DMS79 (cell line): ENCODE results near the gene CFAP20DC.
A peak's percentile ranks its signal among the peaks of the same experiment; 100 is the strongest.
"Not testable (repeated sequence)": the region's sequence is repeated elsewhere in the genome, so short reads cannot be mapped to it uniquely, and the experiment has no call there.

Experiments used
- DNase-seq: peaks from one replicate; lab custom pipeline; 2025; lab: John Stamatoyannopoulos, UW

The CFAP20DC gene

DNA sequence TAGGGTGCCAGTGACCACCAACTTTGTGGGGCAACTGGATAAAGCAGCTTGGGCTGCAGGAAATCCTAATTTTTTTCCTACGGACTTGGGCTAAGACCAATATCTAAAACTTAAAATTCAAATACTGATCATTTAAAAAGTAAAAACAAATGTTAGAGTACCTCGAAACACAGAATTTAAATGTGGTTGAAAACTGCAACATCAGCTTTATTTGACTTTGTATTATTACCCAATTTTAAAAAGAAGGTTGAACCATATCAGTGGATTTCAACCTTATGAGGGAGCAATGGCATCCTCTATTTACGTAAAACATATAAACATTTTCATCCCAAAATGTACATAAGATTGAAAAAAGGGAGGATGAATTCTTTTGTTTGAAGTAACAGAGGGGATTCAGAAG lies 26.2 kb downstream of the CFAP20DC start:
- no peak for DNase-seq

DNA sequence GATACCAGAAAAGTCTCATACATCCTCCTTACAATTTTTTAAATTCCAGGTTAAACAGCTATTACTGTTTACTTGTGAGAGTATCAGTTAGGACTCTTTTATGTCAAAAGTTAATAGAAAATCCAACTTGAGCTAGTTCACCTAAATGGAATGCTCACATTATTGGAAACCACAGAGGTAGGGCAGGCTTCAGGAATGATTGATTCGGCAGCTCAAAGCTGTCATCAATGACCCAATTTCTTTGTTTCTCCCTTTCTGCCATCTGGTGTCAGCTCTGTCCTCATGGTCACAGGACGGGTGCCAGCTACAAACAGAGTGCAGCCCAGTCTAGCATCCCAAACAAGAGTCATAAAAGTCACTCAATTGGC lies 32.2 kb downstream of the CFAP20DC start:
- DNase-seq = no peak

- no peak for DNase-seq
Measured at GRCh38 chr3:59016930-59017616, 32.8 kb downstream of the CFAP20DC start.

- DNase-seq = no peak
Measured at GRCh38 chr3:59013611-59014010, 36.2 kb downstream of the CFAP20DC start.

DNA sequence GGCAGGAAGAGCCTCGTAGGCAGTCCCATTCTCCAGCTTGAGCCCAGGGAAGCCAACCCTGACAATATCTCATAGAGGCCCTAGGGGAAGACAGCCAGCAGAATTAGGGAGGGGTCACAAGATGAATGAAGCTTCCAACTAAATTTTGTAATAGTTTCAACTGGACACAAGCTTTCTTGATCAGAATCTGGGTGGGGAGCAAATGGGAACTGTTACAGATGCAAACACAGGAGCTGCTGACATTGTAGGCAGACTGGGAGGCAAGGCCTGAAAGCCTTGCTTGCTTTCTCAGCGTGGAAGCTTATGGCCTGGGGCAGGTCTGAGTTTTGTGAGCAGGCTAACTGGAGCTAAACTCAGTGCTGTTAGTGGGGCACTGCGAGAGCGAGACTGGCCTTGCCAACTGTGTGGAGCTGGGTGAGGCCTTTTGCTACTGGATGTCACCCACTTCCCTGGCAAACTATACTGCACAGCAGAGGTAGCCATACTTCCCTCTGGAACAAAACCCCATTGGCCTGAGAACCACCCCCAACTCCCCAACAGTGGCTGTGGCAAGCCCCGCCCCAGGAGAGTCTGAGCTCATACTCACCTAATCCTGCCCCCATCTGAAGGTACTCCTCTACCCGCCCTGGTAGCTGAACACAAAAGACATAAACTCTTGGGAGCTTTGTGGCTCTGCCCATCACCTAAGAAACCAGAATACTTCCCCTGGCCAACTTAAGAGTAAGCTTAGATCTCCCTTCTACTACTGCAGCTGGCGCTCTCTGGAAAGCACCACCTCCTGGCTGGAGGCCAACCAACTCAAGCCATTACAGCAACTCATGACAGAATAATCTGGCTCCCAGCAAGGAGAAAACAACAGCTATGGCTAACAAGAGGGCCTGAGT lies 42.9 kb downstream of the CFAP20DC start:
- DNase-seq = no peak

DNA sequence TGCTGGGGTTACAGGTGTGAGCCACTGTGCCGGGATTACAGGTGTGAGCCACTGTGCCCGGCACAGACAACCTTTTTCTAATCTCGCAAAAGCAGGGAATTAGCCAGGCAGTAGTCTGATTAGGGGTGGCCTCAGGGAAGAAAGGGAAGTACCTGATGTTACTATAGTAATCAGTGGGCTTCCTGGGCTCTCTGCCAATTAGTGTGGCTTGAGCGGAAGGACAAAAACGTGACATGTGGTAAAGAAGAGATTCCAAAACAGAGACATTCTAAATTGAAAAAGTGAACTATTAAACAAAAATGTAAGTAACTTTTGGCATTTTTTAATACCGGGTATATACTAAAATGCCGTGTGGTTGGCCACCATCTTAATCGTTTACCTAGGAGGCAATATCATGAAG lies 48.1 kb downstream of the CFAP20DC start:
- no peak for DNase-seq

- DNase-seq = no peak
Measured at GRCh38 chr3:58999774-59000160, 50.1 kb downstream of the CFAP20DC start.

- DNase-seq = no peak
Measured at GRCh38 chr3:58999134-58999773, 50.6 kb downstream of the CFAP20DC start.

- no peak for DNase-seq
Measured at GRCh38 chr3:58998476-58999117, 51.2 kb downstream of the CFAP20DC start.

DNA sequence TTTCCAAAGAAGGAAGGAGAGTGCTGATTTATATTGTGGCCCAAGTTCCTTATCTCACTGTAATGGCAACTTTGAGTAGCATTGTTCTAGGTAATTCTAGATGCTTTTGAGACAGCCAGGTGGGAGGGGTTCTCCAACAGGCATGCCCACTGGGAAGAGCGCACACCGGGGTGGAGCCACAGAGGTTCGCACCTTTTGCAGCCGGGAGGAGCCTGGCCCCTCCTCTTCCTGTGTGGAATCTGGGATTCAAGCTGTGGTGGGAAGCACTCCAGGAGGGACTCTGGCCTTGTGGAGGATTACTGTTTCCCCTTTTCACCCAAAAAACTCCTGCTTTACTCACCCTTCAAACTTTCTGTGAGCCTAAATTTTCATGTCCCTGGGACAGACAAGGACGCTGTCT lies 53.1 kb downstream of the CFAP20DC start:
- no peak for DNase-seq

GRCh38 chr3:58994746-58995330 lies 55.0 kb downstream of the CFAP20DC start:
- peak; percentile 14 for DNase-seq

GRCh38 chr3:58993547-58993946 lies 56.3 kb downstream of the CFAP20DC start:
- no peak for DNase-seq

GRCh38 chr3:58991623-58992022 lies 58.2 kb downstream of the CFAP20DC start:
- no peak for DNase-seq

- DNase-seq = no peak
Measured at GRCh38 chr3:58991026-58991425, 58.8 kb downstream of the CFAP20DC start.

DNA sequence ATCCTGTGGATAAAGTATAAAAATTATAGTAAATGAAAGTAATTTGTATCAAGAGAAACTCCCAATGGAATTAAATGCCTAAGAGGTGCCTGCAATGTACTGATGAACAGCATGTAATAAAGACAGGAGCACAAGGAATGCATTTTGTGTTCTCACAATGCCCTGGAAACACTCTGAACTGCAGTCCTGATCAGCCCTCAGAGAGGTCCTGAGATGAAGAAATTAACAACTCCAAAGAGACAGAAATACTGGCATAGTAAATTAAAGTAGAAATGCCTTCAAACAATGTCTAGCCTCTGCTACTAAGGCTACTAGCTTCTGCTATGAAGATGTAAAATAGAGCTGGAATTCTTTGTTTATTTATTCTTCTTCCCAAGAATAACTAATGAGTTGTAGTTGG lies 59.9 kb downstream of the CFAP20DC start:
- no peak for DNase-seq

DNA sequence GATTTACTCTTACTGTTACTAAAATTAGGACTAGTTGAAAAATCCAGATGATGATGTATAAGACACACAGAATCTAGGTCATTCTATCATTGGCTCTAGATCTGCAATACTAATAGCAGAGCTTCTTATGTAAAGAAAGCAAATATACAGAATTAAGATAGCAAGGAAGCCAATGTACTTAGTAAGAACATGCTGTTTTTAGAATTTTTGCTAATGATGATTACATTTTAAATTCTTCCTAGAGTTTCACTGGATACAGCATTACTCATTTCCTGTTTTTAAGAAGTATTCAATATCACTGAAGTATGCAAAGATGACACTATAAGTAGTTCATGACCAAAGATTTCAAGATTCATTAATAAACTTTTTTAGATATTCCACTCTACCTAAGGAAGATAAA lies 60.7 kb downstream of the CFAP20DC start:
- no peak for DNase-seq

DNA sequence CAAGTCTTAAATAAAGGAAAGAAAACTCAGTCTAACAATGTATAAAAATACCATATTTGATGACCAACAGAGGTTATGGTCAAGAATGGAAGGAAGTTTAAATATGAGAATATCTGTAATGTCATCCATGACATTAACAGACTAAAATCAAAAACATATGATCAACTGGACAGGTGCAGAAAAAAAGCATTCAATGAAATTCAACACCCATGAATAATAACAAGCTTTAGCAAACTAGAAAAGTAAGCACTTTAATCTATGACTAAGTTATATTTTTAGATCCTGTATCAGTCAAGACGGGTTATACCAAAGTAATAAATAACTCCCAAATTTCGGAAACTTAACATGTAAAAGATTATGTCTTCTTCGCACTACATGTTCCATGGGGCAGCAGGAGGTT lies 61.8 kb downstream of the CFAP20DC start:
- DNase-seq = no peak

GRCh38 chr3:58986654-58987053 lies 63.2 kb downstream of the CFAP20DC start:
- DNase-seq = no peak

GRCh38 chr3:58979840-58980239 lies 70.0 kb downstream of the CFAP20DC start:
- DNase-seq = no peak

- no peak for DNase-seq
Measured at GRCh38 chr3:58973796-58974195, 76.0 kb downstream of the CFAP20DC start.

GRCh38 chr3:58967866-58968265 lies 82.0 kb downstream of the CFAP20DC start:
- not testable (repeated sequence) for DNase-seq

DNA sequence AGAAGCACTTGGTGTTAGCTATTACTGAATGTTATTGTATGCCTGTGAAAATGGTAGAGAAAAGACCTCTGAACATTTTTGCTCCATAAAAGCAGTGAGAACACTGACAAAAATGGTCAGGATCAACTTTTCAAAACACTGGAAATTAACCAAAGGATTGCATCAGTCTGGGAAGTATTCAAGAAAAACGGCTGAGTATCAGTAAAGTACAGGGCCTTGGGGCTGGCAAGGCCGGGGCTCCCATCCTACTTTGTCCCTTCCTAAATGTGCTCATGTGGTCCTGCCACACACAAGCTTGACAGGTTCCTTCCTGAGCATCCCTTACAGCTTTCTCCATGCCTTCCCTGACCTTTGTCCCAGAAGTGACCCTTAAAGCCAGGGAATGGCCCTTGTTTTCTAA lies 84.0 kb downstream of the CFAP20DC start:
- no peak for DNase-seq
